HepG2 (cell line): ENCODE results near the gene NAP1L4. TPM values are rescaled to one million over a fixed set of nuclear protein-coding genes. Genes with fewer than 3 reads are reported as not detected.

ENCODE experiments used
- ATF1 ChIP-seq: IDR thresholded peaks from 2 replicates; pipeline ENCODE4 v1.6.1; 2016; ENCODE audit warnings: mild to moderate bottlenecking, control low read depth
- ATF7 ChIP-seq, 2 experiments: fragments of 450-650 bp in 1 of 2; sonication (generic) in 1 of 2; formaldehyde crosslinking in 1 of 2; IDR thresholded peaks; 2 replicates each; pipeline versions ENCODE4 v1.4.0 to v1.6.1; 2016 to 2020; ENCODE audit warnings: antibody characterized with exemption in 1 of 2, mild to moderate bottlenecking in 1 of 2, missing genetic modification reagents in 1 of 2
- BCL6 ChIP-seq: IDR thresholded peaks from 2 replicates; pipeline ENCODE4 v1.6.1; 2016; ENCODE audit warnings: missing genetic modification reagents, missing compliant biosample characterization
- BORCS8-MEF2B ChIP-seq: sonication (generic); formaldehyde crosslinking; IDR thresholded peaks from 2 replicates; pipeline ENCODE4 v1.8.0; 2022; ENCODE audit warnings: mild to moderate bottlenecking, missing genetic modification reagents
- HMGXB4 ChIP-seq, 2 experiments: sonication (generic) in 1 of 2; formaldehyde crosslinking in 1 of 2; IDR thresholded peaks; 2 replicates each; pipeline versions ENCODE4 v1.4.0 to v1.6.1; 2018 to 2020; ENCODE audit warnings: missing genetic modification reagents in 2 of 2, borderline replicate concordance in 1 of 2, low read depth in 1 of 2, mild to moderate bottlenecking in 1 of 2, missing biosample characterization in 1 of 2
- HNRNPL ChIP-seq: fragments of 200-400 bp; formaldehyde crosslinking; IDR thresholded peaks from 2 replicates; pipeline ENCODE4 v1.6.1; 2017; ENCODE audit warnings: mild to moderate bottlenecking, low read depth, low read length
- MED8 ChIP-seq: sonication (generic); formaldehyde crosslinking; IDR thresholded peaks from 2 replicates; pipeline ENCODE4 v1.8.1; 2023; ENCODE audit warnings: mild to moderate bottlenecking, missing genetic modification reagents; ENCODE audit not compliant: insufficient replicate concordance
- MIER2 ChIP-seq: IDR thresholded peaks from 2 replicates; pipeline ENCODE4 v1.6.1; 2016; ENCODE audit warnings: missing biosample characterization, missing genetic modification reagents
- NCOA2 ChIP-seq: sonication (generic); formaldehyde crosslinking; IDR thresholded peaks from 2 replicates; pipeline ENCODE4 v1.8.0; 2022; ENCODE audit warnings: inconsistent platforms
- PCBP1 ChIP-seq: fragments of 200-400 bp; formaldehyde crosslinking; IDR thresholded peaks from 2 replicates; pipeline ENCODE4 v1.6.1; 2017; ENCODE audit warnings: mild to moderate bottlenecking, low read depth, low read length, borderline replicate concordance
- POLR2AphosphoS5 ChIP-seq: IDR thresholded peaks from 2 replicates; pipeline ENCODE4 v1.6.1; 2012; ENCODE audit warnings: low read depth, low read length
- POLR2G ChIP-seq: fragments of 200-400 bp; formaldehyde crosslinking; IDR thresholded peaks from 2 replicates; pipeline ENCODE4 v1.6.1; 2018; ENCODE audit warnings: mild to moderate bottlenecking, low read depth, low read length, moderate library complexity
- SMARCE1 ChIP-seq: fragments of 450-650 bp; IDR thresholded peaks from 2 replicates; pipeline ENCODE4 v1.6.1; 2017; ENCODE audit warnings: borderline replicate concordance
- SP2 ChIP-seq: sonication (generic); formaldehyde crosslinking; IDR thresholded peaks from 2 replicates; pipeline ENCODE4 v1.5.1; 2020; ENCODE audit warnings: mild to moderate bottlenecking, missing genetic modification reagents
- TCF7 ChIP-seq: sonication (generic); IDR thresholded peaks from 2 replicates; pipeline ENCODE4 v1.6.1; 2016; ENCODE audit warnings: antibody characterized with exemption, low read depth
- TFDP1 ChIP-seq: IDR thresholded peaks from 2 replicates; pipeline ENCODE4 v1.6.1; 2016; ENCODE audit warnings: missing compliant biosample characterization, missing genetic modification reagents, borderline replicate concordance
- ZBTB42 ChIP-seq: sonication (generic); formaldehyde crosslinking; IDR thresholded peaks from 2 replicates; pipeline ENCODE4 v1.5.0; 2020; ENCODE audit warnings: mild to moderate bottlenecking, missing genetic modification reagents
- ZFP37 ChIP-seq: sonication (generic); formaldehyde crosslinking; IDR thresholded peaks from 2 replicates; pipeline ENCODE4 v1.4.0; 2020; ENCODE audit warnings: missing genetic modification reagents, borderline replicate concordance
- ZNF431 ChIP-seq: sonication (generic); formaldehyde crosslinking; IDR thresholded peaks from 2 replicates; pipeline ENCODE4 v1.9.0; 2022; ENCODE audit warnings: missing genetic modification reagents, low read depth, mild to moderate bottlenecking, borderline replicate concordance
- ZNF44 ChIP-seq: sonication (generic); formaldehyde crosslinking; IDR thresholded peaks from 2 replicates; pipeline ENCODE4 v1.5.1; 2020; ENCODE audit warnings: mild to moderate bottlenecking, missing genetic modification reagents
- ZNF543 ChIP-seq: sonication (generic); formaldehyde crosslinking; IDR thresholded peaks from 2 replicates; pipeline ENCODE4 v1.4.0; 2020; ENCODE audit warnings: mild to moderate bottlenecking, missing genetic modification reagents
- ZNF550 ChIP-seq: sonication (generic); formaldehyde crosslinking; IDR thresholded peaks from 2 replicates; pipeline ENCODE4 v1.4.0; 2020; ENCODE audit warnings: mild to moderate bottlenecking, missing genetic modification reagents, borderline replicate concordance
- ZSCAN31 ChIP-seq: sonication (generic); formaldehyde crosslinking; IDR thresholded peaks from 2 replicates; pipeline ENCODE4 v1.5.0; 2020; ENCODE audit warnings: low read depth, mild to moderate bottlenecking, missing genetic modification reagents
- polyA plus RNA-seq, 8 experiments: library from polyadenylated mRNA; depleted of rRNA in 3 of 8; stranded (reverse) in 7 of 8; unstranded in 1 of 8; fragments of >200 nt; fragmentation: Illumina TruSeq in 4 of 8; extraction: Trizol in 4 of 8; gene quantifications; 2 replicates each; pipeline versions ENCODE4 v1.2.1 to v1.2.3, GENCODE V29; 2011 to 2016; ENCODE audit warnings: low read depth in 4 of 8, missing spikeins in 1 of 8, mixed read lengths in 1 of 8; ENCODE audit not compliant: insufficient read depth in 1 of 8
- total RNA-seq, 5 experiments: library from RNA; depleted of rRNA; stranded (reverse); fragments of >200 nt; fragmentation: Illumina TruSeq; extraction: Trizol; gene quantifications; 2 replicates each; pipeline ENCODE4 v1.2.3, GENCODE V29; 2016; ENCODE audit warnings: low read depth in 1 of 5
- TF ChIP-seq, protein P1 (sequence below): sonication (generic); formaldehyde crosslinking; IDR thresholded peaks from 2 replicates; pipeline ENCODE4 v1.4.0; 2020; ENCODE audit warnings: missing genetic modification reagents, mild to moderate bottlenecking, borderline replicate concordance

The NAP1L4 gene
- total and polyA plus RNA-seq, 2 of the 13 experiments (the other 11 are each of a cell fraction or from before 2014, with no cell fraction given) = 64.0 to 186 TPM

DNA sequence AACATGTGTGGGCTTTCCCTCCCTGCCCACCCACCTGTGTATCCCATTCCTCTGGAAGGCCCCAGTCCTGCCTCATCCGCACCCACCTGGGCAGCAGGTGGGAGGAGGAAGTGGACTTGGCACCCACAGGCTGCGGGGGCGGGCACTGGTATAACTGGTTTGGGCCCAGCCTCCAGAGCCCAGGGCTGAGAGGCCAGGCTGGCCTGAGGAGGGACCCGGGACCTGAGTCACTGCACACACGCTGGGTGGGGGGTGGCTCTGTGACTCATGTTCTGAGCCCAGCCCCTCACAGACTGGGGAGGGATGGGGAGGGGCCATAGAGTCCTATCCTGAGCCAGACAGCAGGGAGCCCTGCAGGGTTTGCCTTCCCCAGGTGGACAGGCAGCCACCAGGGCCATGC lies 79.6 kb downstream of the NAP1L4 start (continued):
- TF ChIP-seq BCL6 (no peak), HMGXB4 (CRISPR knock-in tag; IDR thresholded peaks at IDR 0.05; ENCODE audit: borderline replicate concordance in 1 of 2, low read depth in 1 of 2) (no peak), ZNF543 (CRISPR knock-in tag) (no peak), HNRNPL (peak; percentile 97), ATF1 (CRISPR knock-in tag) (no peak), ZNF44 (CRISPR knock-in tag) (no peak), POLR2G (no peak), POLR2AphosphoS5 (no peak), ZSCAN31 (CRISPR knock-in tag) (no peak), TCF7 (no peak), NCOA2 (no peak), SMARCE1 (no peak), ZNF431 (CRISPR knock-in tag) (no peak), PCBP1 (0 out of 2 replicates have a peak, but pooled peaks have one; percentile 40), MIER2 (no peak), MED8 (no peak), TFDP1 (CRISPR knock-in tag) (no peak), ZNF550 (CRISPR knock-in tag) (no peak), ZFP37 (no peak), SP2 (CRISPR knock-in tag) (no peak), ZBTB42 (CRISPR knock-in tag) (no peak), BORCS8-MEF2B (CRISPR knock-in tag) (no peak), ATF7 (IDR thresholded peaks at IDR 0.05) (no peak), ATF7 (CRISPR knock-in tag; IDR thresholded peaks at IDR 0.05) (no peak)
- TF ChIP-seq, protein P1, sequence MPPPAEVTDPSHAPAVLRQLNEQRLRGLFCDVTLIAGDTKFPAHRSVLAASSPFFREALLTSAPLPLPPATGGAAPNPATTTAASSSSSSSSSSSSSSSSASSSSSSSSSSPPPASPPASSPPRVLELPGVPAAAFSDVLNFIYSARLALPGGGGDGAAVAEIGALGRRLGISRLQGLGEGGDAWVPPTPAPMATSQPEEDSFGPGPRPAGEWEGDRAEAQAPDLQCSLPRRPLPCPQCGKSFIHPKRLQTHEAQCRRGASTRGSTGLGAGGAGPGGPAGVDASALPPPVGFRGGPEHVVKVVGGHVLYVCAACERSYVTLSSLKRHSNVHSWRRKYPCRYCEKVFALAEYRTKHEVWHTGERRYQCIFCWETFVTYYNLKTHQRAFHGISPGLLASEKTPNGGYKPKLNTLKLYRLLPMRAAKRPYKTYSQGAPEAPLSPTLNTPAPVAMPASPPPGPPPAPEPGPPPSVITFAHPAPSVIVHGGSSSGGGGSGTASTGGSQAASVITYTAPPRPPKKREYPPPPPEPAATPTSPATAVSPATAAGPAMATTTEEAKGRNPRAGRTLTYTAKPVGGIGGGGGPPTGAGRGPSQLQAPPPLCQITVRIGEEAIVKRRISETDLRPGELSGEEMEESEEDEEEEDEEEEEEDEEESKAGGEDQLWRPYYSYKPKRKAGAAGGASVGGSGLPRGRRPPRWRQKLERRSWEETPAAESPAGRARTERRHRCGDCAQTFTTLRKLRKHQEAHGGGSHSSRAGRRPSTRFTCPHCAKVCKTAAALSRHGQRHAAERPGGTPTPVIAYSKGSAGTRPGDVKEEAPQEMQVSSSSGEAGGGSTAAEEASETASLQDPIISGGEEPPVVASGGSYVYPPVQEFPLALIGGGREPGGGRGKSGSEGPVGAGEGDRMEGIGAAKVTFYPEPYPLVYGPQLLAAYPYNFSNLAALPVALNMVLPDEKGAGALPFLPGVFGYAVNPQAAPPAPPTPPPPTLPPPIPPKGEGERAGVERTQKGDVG = no peak
